OCI-LY7 (cell line): ENCODE measurements around the gene MOK. TPM values are rescaled to one million over a fixed set of nuclear protein-coding genes. Genes with fewer than 3 reads are reported as not detected.

Experiments
- BruUV-seq: library from RNA; stranded (reverse); fragments of 400-500 nt; replicated peaks from 2 replicates; lab custom pipeline; 2021; lab: Mats Ljungman, UMichigan
- CTCF ChIA-PET: fragments of 300-600 bp; sonication (Branson Sonifier 250); formaldehyde crosslinking; loops from one replicate; lab custom pipeline; 2022; ENCODE audit warnings: antibody characterized with exemption; ENCODE audit not compliant: unreplicated experiment; lab: Charles Lee
- POLR2A ChIA-PET: fragments of 300-600 bp; sonication (Branson Sonifier 250); formaldehyde crosslinking; loops from one replicate; lab custom pipeline; 2022; ENCODE audit warnings: antibody characterized with exemption; lab: Charles Lee
- DNase-seq: peaks from one replicate; pipeline ENCODE4 v3.0.0-alpha.2; 2015; ENCODE audit warnings: low spot score
- H2AFZ ChIP-seq: fragments of 200-600 bp; sonication (generic), shearing (Covaris generic); 2 replicates; pipeline ENCODE4 v1.6.1; 2014; ENCODE audit warnings: mild to moderate bottlenecking, antibody characterized with exemption, low read length, moderate library complexity
- H3K27ac ChIP-seq: fragments of 200-600 bp; sonication (generic); 2 replicates; pipeline ENCODE4 v1.5.1; 2014; ENCODE audit warnings: mixed run types, low read depth, mild to moderate bottlenecking, moderate library complexity, low read length, inconsistent platforms; ENCODE audit not compliant: poor library complexity, severe bottlenecking
- H3K36me3 ChIP-seq: fragments of 200-600 bp; sonication (generic); 2 replicates; pipeline ENCODE4 v1.6.1; 2014; ENCODE audit warnings: mild to moderate bottlenecking, antibody characterized with exemption, low read length, moderate library complexity, mixed read lengths; ENCODE audit not compliant: insufficient read depth
- H3K4me1 ChIP-seq: fragments of 200-600 bp; sonication (generic); 2 replicates; pipeline ENCODE4 v1.5.1; 2014; ENCODE audit warnings: mild to moderate bottlenecking, low read length; ENCODE audit not compliant: insufficient read depth, poor library complexity, severe bottlenecking
- H3K4me2 ChIP-seq: fragments of 200-600 bp; sonication (generic); 2 replicates; pipeline ENCODE4 v1.6.1; 2014; ENCODE audit warnings: mild to moderate bottlenecking, low read length
- H3K4me3 ChIP-seq: fragments of 200-600 bp; sonication (generic); 2 replicates; pipeline ENCODE4 v1.5.1; 2014; ENCODE audit warnings: mild to moderate bottlenecking, low read depth, low read length; ENCODE audit not compliant: poor library complexity, severe bottlenecking
- H3K79me2 ChIP-seq: fragments of 200-600 bp; sonication (generic); 2 replicates; pipeline ENCODE4 v1.6.1; 2016; ENCODE audit warnings: low read depth, mild to moderate bottlenecking, low read length, moderate library complexity, mixed read lengths; ENCODE audit not compliant: insufficient read depth
- H3K9me2 ChIP-seq: fragments of 200-600 bp; sonication (generic); 2 replicates; pipeline ENCODE4 v1.6.1; 2016; ENCODE audit warnings: mild to moderate bottlenecking, low read length, mixed read lengths; ENCODE audit not compliant: insufficient read depth
- H3K9me3 ChIP-seq: fragments of 200-600 bp; sonication (generic); 2 replicates; pipeline ENCODE4 v1.6.1; 2014; ENCODE audit warnings: mild to moderate bottlenecking, mixed run types, low read length, mixed read lengths
- H4K20me1 ChIP-seq: fragments of 200-600 bp; sonication (generic); 2 replicates; pipeline ENCODE4 v1.6.1; 2014; ENCODE audit warnings: mild to moderate bottlenecking, antibody characterized with exemption, low read length, moderate library complexity, mixed read lengths; ENCODE audit not compliant: insufficient read depth
- EZH2phosphoT487 ChIP-seq: fragments of 200-600 bp; sonication (generic); IDR thresholded peaks from 2 replicates; pipeline ENCODE4 v1.6.1; 2018; ENCODE audit warnings: low read depth, borderline replicate concordance, mild to moderate bottlenecking, mixed run types, antibody characterized with exemption, low read length, moderate library complexity, mixed read lengths
- intact Hi-C: fragments of 100-400 bp; cut with micrococcal nuclease; formaldehyde crosslinking; loops from one replicate; pipeline ENCODE4 v1.10.0; 2022; ENCODE audit not compliant: unreplicated experiment
- total RNA-seq, 2 experiments: library from RNA; depleted of rRNA in 1 of 2; stranded (reverse); fragments of >200 nt in 1 of 2; shearing (Covaris generic) in 1 of 2; gene quantifications; 2 replicates each; pipeline ENCODE4 v1.2.3, GENCODE V29; 2014 to 2022
- TF ChIP-seq, protein P1 (sequence below): fragments of 200-600 bp; sonication (generic); conservative IDR thresholded peaks from 2 replicates; pipeline ENCODE4 v1.5.1; 2014; ENCODE audit warnings: mild to moderate bottlenecking, antibody characterized with exemption, low read length, moderate library complexity, mixed read lengths

Gene MOK
- total RNA-seq, 2 experiments from 2014 or later: 2.2 to 4.0 TPM

DNA sequence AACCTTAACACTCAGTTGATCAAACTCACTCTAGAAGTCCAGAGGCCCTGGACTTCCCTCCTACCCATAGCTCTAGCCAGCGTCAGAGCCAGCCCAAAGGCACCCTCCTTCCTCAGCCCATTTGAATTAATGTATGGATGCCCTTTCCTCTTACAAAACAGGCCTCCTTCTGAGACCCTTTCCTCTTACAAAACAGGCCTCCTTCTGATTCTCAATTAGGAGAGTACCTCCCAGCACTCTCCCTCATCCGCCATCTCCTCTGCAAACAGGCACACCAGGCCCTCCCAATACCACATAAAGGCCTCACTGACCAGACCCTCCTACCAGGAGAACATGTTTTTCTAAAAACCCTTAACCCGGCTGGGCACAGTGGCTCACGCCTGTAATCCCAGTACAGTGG is 65.7 kb downstream of the MOK start:
- intact Hi-C loops: no loop called here
- H3K27ac ChIP-seq: no peak overlapping the region
- H3K4me2 ChIP-seq: no peak overlapping the region
- no peaks in the 10 kb centered on the region for H3K4me1 ChIP-seq
- H3K9me2 ChIP-seq: no peaks in the 10 kb centered on the region
- no peak overlapping the region for H3K4me3 ChIP-seq
- TF ChIP-seq, protein P1, sequence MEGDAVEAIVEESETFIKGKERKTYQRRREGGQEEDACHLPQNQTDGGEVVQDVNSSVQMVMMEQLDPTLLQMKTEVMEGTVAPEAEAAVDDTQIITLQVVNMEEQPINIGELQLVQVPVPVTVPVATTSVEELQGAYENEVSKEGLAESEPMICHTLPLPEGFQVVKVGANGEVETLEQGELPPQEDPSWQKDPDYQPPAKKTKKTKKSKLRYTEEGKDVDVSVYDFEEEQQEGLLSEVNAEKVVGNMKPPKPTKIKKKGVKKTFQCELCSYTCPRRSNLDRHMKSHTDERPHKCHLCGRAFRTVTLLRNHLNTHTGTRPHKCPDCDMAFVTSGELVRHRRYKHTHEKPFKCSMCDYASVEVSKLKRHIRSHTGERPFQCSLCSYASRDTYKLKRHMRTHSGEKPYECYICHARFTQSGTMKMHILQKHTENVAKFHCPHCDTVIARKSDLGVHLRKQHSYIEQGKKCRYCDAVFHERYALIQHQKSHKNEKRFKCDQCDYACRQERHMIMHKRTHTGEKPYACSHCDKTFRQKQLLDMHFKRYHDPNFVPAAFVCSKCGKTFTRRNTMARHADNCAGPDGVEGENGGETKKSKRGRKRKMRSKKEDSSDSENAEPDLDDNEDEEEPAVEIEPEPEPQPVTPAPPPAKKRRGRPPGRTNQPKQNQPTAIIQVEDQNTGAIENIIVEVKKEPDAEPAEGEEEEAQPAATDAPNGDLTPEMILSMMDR: no peak
- POLR2A ChIA-PET: no interaction called here
- CTCF ChIA-PET: no interaction called here
- H3K9me3 ChIP-seq: no peaks in the 10 kb centered on the region
- no peak overlapping the region for H2AFZ ChIP-seq
- no peaks in the 10 kb centered on the region for H3K36me3 ChIP-seq
- no TSS peak for BruUV-seq
- H3K79me2 ChIP-seq: no peaks in the 10 kb centered on the region
- H4K20me1 ChIP-seq: no peaks in the 10 kb centered on the region
- no peak for DNase-seq

DNA sequence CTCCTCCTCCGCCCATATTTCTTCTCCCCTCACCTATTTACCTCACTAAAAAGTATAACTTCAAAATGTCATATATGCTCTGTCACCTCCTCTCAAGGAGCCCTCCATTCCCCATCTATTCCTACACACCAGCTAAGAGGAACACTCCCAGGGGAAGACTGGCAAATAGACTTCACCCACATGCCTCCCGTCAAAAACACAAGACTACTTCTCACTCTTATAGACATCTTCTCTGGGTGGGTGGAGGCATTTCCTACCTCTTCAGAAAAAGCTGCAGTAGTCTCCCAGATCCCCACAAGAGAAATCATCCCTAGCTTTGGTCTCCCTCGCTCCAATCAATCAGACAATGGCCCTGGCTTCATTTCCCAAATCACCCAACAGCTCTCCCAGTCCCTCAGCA is 66.2 kb downstream of the MOK start:
- intact Hi-C loops: no loop called here
- Histone ChIP-seq H3K79me2 (no peaks in the 10 kb centered on the region), H3K27ac (no peak overlapping the region), H3K4me1 (no peaks in the 10 kb centered on the region), H3K4me2 (no peak overlapping the region), H3K4me3 (no peak overlapping the region), H2AFZ (no peak overlapping the region), H3K9me3 (no peaks in the 10 kb centered on the region), H3K9me2 (no peaks in the 10 kb centered on the region), H4K20me1 (no peaks in the 10 kb centered on the region), H3K36me3 (no peaks in the 10 kb centered on the region)
- no peak for DNase-seq
- no peak for TF ChIP-seq EZH2phosphoT487
- TF ChIP-seq, protein P1: no peak
- POLR2A ChIA-PET: interaction anchor here (1.0 kb wide), 1 partner anchor 15 kb away, joined by 5 read pairs; no protein-coding TSS in a partner anchor
- CTCF ChIA-PET: no interaction called here
- no TSS peak for BruUV-seq

DNA sequence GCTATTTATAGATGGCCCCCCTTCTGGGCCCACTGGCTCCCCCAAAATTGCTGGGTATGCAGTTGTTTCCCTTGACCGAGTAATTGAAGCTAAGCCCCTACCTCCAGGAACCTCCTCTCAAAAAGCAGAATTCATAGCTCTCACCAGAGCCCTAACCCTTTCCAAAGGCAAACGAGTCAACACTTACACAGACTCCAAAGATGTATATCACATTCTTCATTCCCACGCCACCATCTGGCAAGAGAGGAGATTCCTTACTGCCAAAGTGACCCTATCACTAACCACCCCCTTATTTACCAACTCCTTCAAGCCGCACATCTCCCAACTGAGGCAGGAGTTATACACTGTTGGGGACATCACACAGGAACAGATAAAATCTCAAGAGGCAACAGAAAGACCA is 66.8 kb downstream of the MOK start:
- no peaks in the 10 kb centered on the region for H4K20me1 ChIP-seq
- no peak overlapping the region for H2AFZ ChIP-seq
- ChIA-PET CTCF (no interaction called here), POLR2A (interaction anchor here (0.6 to 1.0 kb wide), 2 partner anchors 14 to 47 kb away, joined by 5 read pairs; no protein-coding TSS in a partner anchor)
- H3K9me3 ChIP-seq: no peaks in the 10 kb centered on the region
- H3K27ac ChIP-seq: no peak overlapping the region
- no peak overlapping the region for H3K4me3 ChIP-seq
- no peak overlapping the region for H3K4me2 ChIP-seq
- no peaks in the 10 kb centered on the region for H3K4me1 ChIP-seq
- H3K9me2 ChIP-seq: no peaks in the 10 kb centered on the region
- intact Hi-C loops: no loop called here
- no peaks in the 10 kb centered on the region for H3K36me3 ChIP-seq
- BruUV-seq: no TSS peak
- TF ChIP-seq, protein P1: no peak
- no peak for TF ChIP-seq EZH2phosphoT487
- no peak for DNase-seq
- no peaks in the 10 kb centered on the region for H3K79me2 ChIP-seq
